Fibroblast of mammary gland (primary cell): ENCODE measurements around the gene LMAN2L.
A peak's percentile ranks its signal among the peaks of the same experiment; 100 is the strongest.

Source experiments
- DNase-seq: peaks from one replicate; pipeline ENCODE4 v3.0.0-alpha.2; 2010; ENCODE audit warnings: low read depth
- H3K4me3 ChIP-seq: 2 replicates; pipeline ENCODE4 v1.5.1; 2011; ENCODE audit warnings: low read depth, mild to moderate bottlenecking, low read length, moderate library complexity; ENCODE audit not compliant: control insufficient read depth
- CTCF ChIP-seq: conservative IDR thresholded peaks from 2 replicates; pipeline ENCODE4 v1.5.1; 2011; ENCODE audit warnings: low read depth, low read length, inconsistent platforms; ENCODE audit not compliant: control insufficient read depth, insufficient read depth

Gene LMAN2L

GRCh38 chr2:96689431-96689991 is 50.4 kb downstream of the LMAN2L start:
- DNase-seq, result no peak
- TF ChIP-seq CTCF, result no peak

GRCh38 chr2:96688649-96689430 is 51.0 kb downstream of the LMAN2L start:
- DNase-seq, result no peak
- H3K4me3 ChIP-seq, result no peak overlapping the region
- no peak for TF ChIP-seq CTCF

More at GRCh38 chr2:96689431-96689991, 50.4 kb downstream of the LMAN2L start:
- H3K4me3 ChIP-seq, result no peak overlapping the region

- DNase-seq, result no peak
- no peak for TF ChIP-seq CTCF
- H3K4me3 ChIP-seq, result no peak overlapping the region
Observed at GRCh38 chr2:96687711-96688640, 51.9 kb downstream of the LMAN2L start.

GRCh38 chr2:96687266-96687665 is 52.6 kb downstream of the LMAN2L start:
- no peak overlapping the region for H3K4me3 ChIP-seq
- DNase-seq, result no peak
- TF ChIP-seq CTCF, result no peak

- TF ChIP-seq CTCF, result no peak
- peak; percentile 3 for DNase-seq
- no peak overlapping the region for H3K4me3 ChIP-seq
Observed at GRCh38 chr2:96685577-96686459, 54.0 kb downstream of the LMAN2L start.
